GOT3 (cell line): Measurements from ENCODE around the gene PLS3.

Experiments
- DNase-seq: peaks from one replicate; lab custom pipeline; 2025; ENCODE audit warnings: mixed read lengths; lab: John Stamatoyannopoulos, UW

The PLS3 gene

GRCh38 chrX:115693476-115693875, 132.5 kb downstream of the PLS3 start:
- no peak for DNase-seq

- no peak for DNase-seq
These were observed 133.1 kb downstream of the PLS3 start for GRCh38 chrX:115694028-115694427.

GRCh38 chrX:115696039-115696438, 135.1 kb downstream of the PLS3 start:
- no peak for DNase-seq

GRCh38 chrX:115696939-115697338, 136.0 kb downstream of the PLS3 start:
- DNase-seq, result no peak

GRCh38 chrX:115697806-115698205, 136.8 kb downstream of the PLS3 start:
- no peak for DNase-seq
